Activated T-helper 1 cell treated with Interleukin-2 at 50 U/mL for 16 hours (primary cell): ENCODE data around the gene SPIRE1.

Experiments
- DNase-seq: peaks from one replicate; pipeline ENCODE4 v3.0.0-alpha.2; 2020; ENCODE audit warnings: low read depth

SPIRE1 gene

GRCh38 chr18:12657684-12658425 lies at the start of gene SPIRE1:
TSS of gene SPIRE1 (minus strand) at chr18:12658107. CDS start at chr18:12657866, 241 bp downstream.
- DNase-seq = peak; percentile 13

DNA sequence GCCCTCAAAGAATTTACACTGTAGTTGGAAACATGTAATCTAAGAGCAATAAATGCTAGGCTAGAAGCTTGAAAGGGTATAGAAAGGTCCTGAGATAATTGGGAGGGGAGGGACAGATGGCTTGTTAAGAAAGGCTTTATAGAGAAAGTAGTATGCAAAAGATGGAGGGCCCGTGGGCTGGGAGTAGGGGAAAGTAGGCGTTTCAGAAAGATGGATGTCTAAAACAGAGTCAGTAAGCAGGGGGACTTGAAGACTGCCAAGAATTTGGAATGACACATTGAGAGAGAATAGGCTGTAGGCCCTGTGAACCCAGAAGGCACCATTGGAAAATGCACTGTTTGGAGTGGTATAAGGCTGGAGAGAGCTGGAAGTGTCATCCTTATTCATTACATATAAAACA lies 45.8 kb upstream of the SPIRE1 start:
- DNase-seq = no peak

GRCh38 chr18:12703096-12703567 lies 45.2 kb upstream of the SPIRE1 start:
- DNase-seq = no peak

GRCh38 chr18:12702221-12703095 lies 44.6 kb upstream of the SPIRE1 start, which contains the start of the genes CEP76 and PSMG2:
TSS of gene CEP76 (minus strand) at chr18:12702723. CDS start at chr18:12702548, 175 bp downstream.
TSS of gene PSMG2 (plus strand) at chr18:12703042. CDS start at chr18:12703108, 66 bp downstream.
- DNase-seq = peak; percentile 72

- DNase-seq = no peak
Observed at GRCh38 chr18:12701161-12701560, 43.3 kb upstream of the SPIRE1 start.

GRCh38 chr18:12699747-12700146 lies 41.8 kb upstream of the SPIRE1 start:
- no peak for DNase-seq

DNA sequence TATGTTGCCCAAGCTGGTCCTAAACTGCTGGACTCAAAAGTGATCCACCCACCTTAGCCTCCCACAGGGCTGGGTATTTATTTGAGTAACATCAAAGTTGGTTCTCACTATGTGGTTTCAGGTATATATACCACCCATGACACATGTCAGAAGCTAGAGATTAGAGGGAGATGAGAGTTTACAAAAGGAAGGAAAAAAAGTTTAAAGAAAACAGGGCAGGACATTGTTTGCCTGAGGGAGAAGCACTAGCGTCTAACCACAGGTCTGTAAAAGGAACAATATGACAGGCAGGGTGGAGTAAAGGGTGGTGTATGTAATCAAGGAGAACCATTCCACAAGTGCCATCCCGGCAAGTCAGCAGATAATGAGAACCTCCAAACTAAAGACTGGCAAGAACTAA lies 36.1 kb upstream of the SPIRE1 start:
- no peak for DNase-seq

DNA sequence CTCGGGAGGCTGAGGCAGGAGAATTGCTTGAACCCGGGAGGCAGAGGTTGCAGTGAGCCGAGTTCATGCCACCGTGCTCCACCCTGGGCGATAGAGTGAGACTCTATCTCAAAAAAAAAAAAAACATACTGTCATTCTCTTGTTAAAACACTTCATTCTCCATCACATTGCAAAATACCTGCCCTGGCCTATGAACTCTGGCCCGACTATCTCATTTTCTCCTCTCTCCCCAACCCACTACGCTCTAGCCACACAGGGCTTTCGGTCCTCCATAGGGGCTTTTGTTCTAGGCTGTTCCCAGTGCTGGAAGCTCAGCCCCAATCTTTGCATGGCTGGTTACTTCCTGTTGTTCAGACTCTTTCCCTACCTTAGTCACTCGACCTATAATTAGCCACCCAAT lies 34.3 kb upstream of the SPIRE1 start:
- DNase-seq = no peak

- no peak for DNase-seq
Observed at GRCh38 chr18:12689256-12689850, 31.4 kb upstream of the SPIRE1 start.

- no peak for DNase-seq
Observed at GRCh38 chr18:12686100-12686499, 28.2 kb upstream of the SPIRE1 start.

- DNase-seq = no peak
Observed at GRCh38 chr18:12679183-12679786, 21.4 kb upstream of the SPIRE1 start.

GRCh38 chr18:12668041-12668440 lies 10.1 kb upstream of the SPIRE1 start:
- no peak for DNase-seq

DNA sequence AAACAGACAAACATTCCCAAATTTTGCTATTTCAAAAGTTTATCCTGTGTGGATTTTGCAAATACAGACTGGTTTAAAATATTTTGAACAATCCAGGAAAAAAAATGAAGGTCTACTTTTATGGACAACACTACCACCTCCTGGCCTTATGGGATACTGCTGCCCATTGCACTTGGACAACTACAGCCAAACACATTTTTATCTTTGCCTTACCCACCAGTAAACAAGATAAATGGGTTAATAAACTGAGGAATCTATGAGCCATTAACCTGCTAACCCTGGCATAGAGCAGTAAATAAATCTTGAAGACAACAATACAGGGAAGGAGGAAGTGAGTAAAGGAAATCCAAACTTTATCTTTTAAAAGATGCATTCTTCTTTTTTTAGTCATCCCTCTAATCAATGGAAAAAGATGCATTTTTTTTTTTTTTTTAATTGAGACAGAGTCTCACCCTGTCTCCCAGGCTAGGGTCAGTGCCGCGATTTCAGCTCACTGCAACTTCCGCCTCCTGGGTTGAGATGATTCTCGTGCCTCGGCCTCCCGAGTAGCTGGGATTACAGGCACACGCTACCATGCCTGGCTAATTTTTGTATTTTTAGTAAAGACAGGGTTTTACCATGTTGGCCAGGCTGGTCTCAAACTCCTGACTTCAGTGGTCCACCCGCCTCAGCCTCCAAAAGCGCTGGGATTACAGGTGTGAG lies 2.1 kb upstream of the SPIRE1 start:
- DNase-seq = no peak

GRCh38 chr18:12658426-12659138 lies 675 bp upstream of the SPIRE1 start:
- DNase-seq = peak; percentile 3

DNA sequence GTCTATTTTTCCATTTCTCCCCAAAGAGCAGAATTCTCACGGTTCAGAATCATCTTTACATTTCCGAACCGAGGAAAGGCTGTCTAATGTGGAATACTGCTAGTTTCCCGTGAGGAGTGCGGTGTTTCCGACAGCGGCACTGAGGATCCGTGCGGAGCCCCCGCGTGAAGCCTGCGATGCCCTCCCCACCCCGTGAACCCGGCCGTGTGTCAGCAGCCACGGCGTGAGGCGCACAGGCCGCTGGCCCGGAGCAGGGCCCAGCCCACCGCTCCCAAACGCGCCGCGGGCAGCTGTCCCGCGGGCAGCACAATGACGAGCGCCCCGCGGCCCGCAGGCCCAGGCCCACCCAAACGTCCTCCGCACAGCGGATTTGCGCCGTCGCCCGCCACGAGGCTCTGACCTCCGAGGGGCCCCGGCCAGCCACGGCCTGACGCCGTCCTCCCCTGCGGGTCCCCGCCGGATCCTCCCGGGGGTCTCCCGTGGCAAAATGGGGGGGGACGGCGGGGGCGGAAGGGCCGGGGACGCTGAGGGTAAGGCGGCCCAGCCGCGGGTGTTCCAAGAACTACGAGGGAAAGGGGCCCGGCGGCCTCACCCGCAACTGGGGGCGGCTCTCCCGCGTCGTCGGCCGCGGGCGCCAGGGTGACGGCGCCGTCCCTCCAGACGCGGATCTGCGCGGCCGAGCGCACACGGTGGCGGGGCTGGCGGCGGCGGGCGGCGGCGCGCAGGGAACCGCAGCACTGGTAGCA lies 796 bp downstream of the SPIRE1 start:
- no peak for DNase-seq

DNA sequence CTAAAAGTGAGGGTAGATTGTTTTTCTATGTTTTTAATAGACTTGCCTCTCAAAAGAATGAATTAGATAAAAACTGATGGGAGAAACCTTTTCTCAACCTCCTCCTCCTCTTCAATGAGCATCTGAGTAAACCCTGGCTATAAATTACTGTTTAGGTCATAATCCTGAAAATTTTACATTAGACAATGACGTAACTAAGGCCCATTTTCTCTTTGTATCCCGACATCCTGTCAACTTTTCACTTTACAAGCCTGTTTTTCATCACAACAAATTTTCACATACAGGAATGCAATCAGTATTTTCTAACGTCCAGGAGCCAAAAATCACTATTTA lies 1.3 kb downstream of the SPIRE1 start:
- no peak for DNase-seq

- DNase-seq = no peak
Observed at GRCh38 chr18:12654971-12655370, 2.9 kb downstream of the SPIRE1 start.

GRCh38 chr18:12652861-12653401 lies 5.0 kb downstream of the SPIRE1 start:
- DNase-seq = no peak

DNA sequence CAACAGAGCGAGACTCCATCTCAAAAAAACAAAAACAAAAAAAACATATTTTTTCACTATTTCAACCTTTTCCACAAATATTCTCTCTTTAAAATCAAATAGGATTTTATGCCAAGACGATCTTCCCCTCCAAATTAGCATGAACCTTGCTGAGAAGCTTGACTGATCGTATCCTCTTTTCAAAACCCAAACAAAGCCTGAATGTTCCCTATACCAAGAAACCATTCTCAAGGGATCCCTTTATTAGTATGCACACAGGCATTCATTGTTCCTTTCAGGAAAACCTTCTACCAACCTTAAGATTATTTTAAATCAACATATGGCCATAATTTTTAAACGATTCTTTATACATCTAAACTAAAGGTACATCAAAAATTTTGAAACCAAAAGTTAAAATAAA lies 6.3 kb downstream of the SPIRE1 start:
- no peak for DNase-seq

DNA sequence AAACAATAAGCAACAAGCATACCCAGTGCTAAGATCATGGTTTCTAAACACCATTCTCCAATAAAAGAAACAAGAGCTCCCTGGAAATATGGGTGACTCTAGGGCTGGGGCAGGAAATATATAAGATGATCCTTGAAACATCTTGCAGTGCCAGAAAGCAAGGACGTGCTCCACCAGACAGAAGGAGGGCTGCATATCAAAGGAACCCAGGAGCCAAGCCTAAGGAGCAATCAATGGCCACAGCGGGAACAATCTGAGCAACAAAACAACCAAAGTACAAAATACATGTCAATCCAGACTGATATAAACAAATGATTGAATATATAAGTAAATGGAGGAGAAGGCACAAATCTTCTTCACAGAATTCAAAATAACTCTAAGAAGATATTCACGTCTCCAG lies 10.1 kb downstream of the SPIRE1 start:
- DNase-seq = no peak
